Gastroesophageal sphincter (tissue), 3 donors: ENCODE results near the gene MGRN1.

Experiments used
- CTCF ChIP-seq, 4 experiments: fragments of 200-600 bp in 2 of 4; fragments of 450-650 bp in 2 of 4; sonication (generic) in 1 of 4; IDR thresholded peaks; one replicate each; pipeline ENCODE4 v1.5.1; 2017 to 2019; ENCODE audit warnings: antibody characterized with exemption in 4 of 4, mild to moderate bottlenecking in 2 of 4, moderate library complexity in 2 of 4
- EP300 ChIP-seq: sonication (generic); formaldehyde crosslinking; IDR thresholded peaks from one replicate; pipeline ENCODE4 v1.6.1; 2017; ENCODE audit warnings: antibody characterized with exemption, mild to moderate bottlenecking
- POLR2A ChIP-seq, 2 donors: fragments of 450-650 bp; IDR thresholded peaks; one replicate each; pipeline ENCODE4 v1.6.1; 2017; ENCODE audit warnings: antibody characterized with exemption in 2 of 2, mild to moderate bottlenecking in 2 of 2, moderate library complexity in 1 of 2
- POLR2AphosphoS5 ChIP-seq: sonication (generic); formaldehyde crosslinking; IDR thresholded peaks from one replicate; pipeline ENCODE4 v1.6.1; 2017; ENCODE audit warnings: antibody characterized with exemption

GRCh38 chr16:4674926-4675530 lies 50.4 kb downstream of the MGRN1 start:
- TF ChIP-seq CTCF (IDR thresholded peaks at IDR 0.05) (no peak), POLR2AphosphoS5 (no peak), POLR2A (IDR thresholded peaks at IDR 0.05) (no peak), EP300 (no peak)
